HepG2 (cell line): ENCODE results near the gene RASSF4. TPM values are rescaled to one million over a fixed set of nuclear protein-coding genes. Genes with fewer than 3 reads are reported as not detected.

Source experiments
- ATAC-seq: fragments of 200-7000 bp; cut with Tn5 transposase; 3 replicates; pipeline ENCODE4 v1.9.1; 2020; ENCODE audit warnings: mild to moderate bottlenecking, moderate library complexity
- BruUV-seq: library from RNA; stranded (reverse); fragments of 400-500 nt; replicated peaks from 2 replicates; lab custom pipeline; 2021; lab: Mats Ljungman, UMichigan
- CTCF ChIA-PET: fragments of 300-600 bp; formaldehyde crosslinking; extraction: SDS; loops from one replicate; lab custom pipeline; 2021; ENCODE audit warnings: low total read pairs, inconsistent platforms, low intra/inter-chr PET ratio; lab: Yijun Ruan, JAX
- POLR2A ChIA-PET: fragments of 350-600 bp; sonication (Branson Sonifier 250); formaldehyde crosslinking; loops from one replicate; lab custom pipeline; 2020; ENCODE audit warnings: antibody characterized with exemption, inconsistent platforms; lab: Yijun Ruan, JAX
- DNase-seq: peaks from one replicate; pipeline ENCODE4 v3.0.0-alpha.2; 2015; ENCODE audit warnings: low spot score
- FAIRE-seq: peaks from 3 replicates; lab custom pipeline; 2011; peaks lifted over from hg19 to GRCh38; lab: Jason Lieb, UNC
- H2AFZ ChIP-seq: one replicate; pipeline ENCODE4 v1.6.1; 2011; ENCODE audit warnings: low read length, inconsistent platforms
- H3K27ac ChIP-seq: fragments of 300-600 bp; 3 replicates; pipeline ENCODE4 v1.8.0; 2011; ENCODE audit warnings: mixed run types, mild to moderate bottlenecking, mixed read lengths, low read length, inconsistent platforms; ENCODE audit not compliant: insufficient read depth; ENCODE audit errors: extremely low read length
- H3K27me3 ChIP-seq, 2 experiments: fragments of 200-600 bp in 1 of 2; 2 replicates in 1 of 2; 3 replicates in 1 of 2; pipeline versions ENCODE4 v1.6.0 to v1.8.0; 2011; ENCODE audit warnings: low read length in 2 of 2, mild to moderate bottlenecking in 2 of 2, moderate library complexity in 2 of 2, inconsistent platforms in 1 of 2; ENCODE audit not compliant: insufficient read depth in 2 of 2, control insufficient read depth in 1 of 2
- H3K36me3 ChIP-seq, 2 experiments: fragments of 200-600 bp in 1 of 2; replicated peaks in 1 of 2; 2 replicates in 1 of 2; 3 replicates in 1 of 2; pipeline versions ENCODE4 v1.5.1 to v1.8.0; 2011; ENCODE audit warnings: low read length in 2 of 2, inconsistent platforms in 1 of 2; ENCODE audit not compliant: insufficient read depth in 2 of 2, control insufficient read depth in 1 of 2
- H3K4me1 ChIP-seq: 2 replicates; pipeline ENCODE4 v1.5.1; 2012; ENCODE audit warnings: low read length, inconsistent platforms; ENCODE audit not compliant: insufficient read depth
- H3K4me2 ChIP-seq: 2 replicates; pipeline ENCODE4 v1.6.0; 2011; ENCODE audit warnings: low read depth, low read length, inconsistent platforms
- H3K4me3 ChIP-seq, 3 experiments: fragments of 200-600 bp in 1 of 3; sonication (generic), shearing (Covaris generic) in 1 of 3; replicated peaks in 1 of 3; 2 replicates each; pipeline ENCODE4 v1.5.1; 2011 to 2016; ENCODE audit warnings: low read length in 3 of 3, inconsistent platforms in 2 of 3, low read depth in 2 of 3, mild to moderate bottlenecking in 2 of 3, control low read depth in 1 of 3, mixed read lengths in 1 of 3; ENCODE audit not compliant: insufficient read depth in 1 of 3
- H3K79me2 ChIP-seq: one replicate; pipeline ENCODE4 v1.6.1; 2011; ENCODE audit warnings: low read length, inconsistent platforms; ENCODE audit not compliant: insufficient read depth
- H3K9ac ChIP-seq: 2 replicates; pipeline ENCODE4 v1.6.0; 2011; ENCODE audit warnings: mild to moderate bottlenecking, low read depth, low read length, inconsistent platforms; ENCODE audit not compliant: insufficient read depth
- H3K9me3 ChIP-seq: 2 replicates; pipeline ENCODE4 v1.5.1; 2012; ENCODE audit warnings: mild to moderate bottlenecking, low read length
- H4K20me1 ChIP-seq: 2 replicates; pipeline ENCODE4 v1.6.0; 2011; ENCODE audit warnings: inconsistent platforms, mild to moderate bottlenecking, low read length, moderate library complexity; ENCODE audit not compliant: insufficient read depth
- HOXA7 ChIP-seq: sonication (generic); formaldehyde crosslinking; IDR thresholded peaks from 2 replicates; pipeline ENCODE4 v1.8.1; 2022; ENCODE audit warnings: mild to moderate bottlenecking, missing genetic modification reagents, moderate library complexity
- TRIM22 ChIP-seq: fragments of 450-650 bp; IDR thresholded peaks from 2 replicates; pipeline ENCODE4 v1.6.1; 2017
- ZFP82 ChIP-seq: sonication (generic); formaldehyde crosslinking; IDR thresholded peaks from 2 replicates; pipeline ENCODE4 v1.5.1; 2020; ENCODE audit warnings: mild to moderate bottlenecking, missing genetic modification reagents, borderline replicate concordance
- ZNF101 ChIP-seq: sonication (generic); formaldehyde crosslinking; IDR thresholded peaks from 2 replicates; pipeline ENCODE4 v1.4.0; 2020; ENCODE audit warnings: mild to moderate bottlenecking, low read depth, missing genetic modification reagents, borderline replicate concordance
- WGBS: methylation state at CpG from one replicate; pipeline ENCODE4 v1.1.6; 2017; ENCODE audit warnings: low lambda C conversion rate; 5-methylcytosine and 5-hydroxymethylcytosine counted together
- in situ Hi-C: cut with HindIII; loops from 2 replicates; pipeline ENCODE4 v1.10.0; 2017; ENCODE audit warnings: low pct_unique_long_range_greater_than_20kb; ENCODE audit not compliant: extremely low pct_ligation_motif_present
- intact Hi-C: fragments of 100-400 bp; cut with micrococcal nuclease; formaldehyde crosslinking; loops from one replicate; pipeline ENCODE4 v1.10.0; 2022; ENCODE audit not compliant: unreplicated experiment
- polyA plus RNA-seq, 8 experiments: library from polyadenylated mRNA; depleted of rRNA in 3 of 8; stranded (reverse) in 7 of 8; unstranded in 1 of 8; fragments of >200 nt; fragmentation: Illumina TruSeq in 4 of 8; extraction: Trizol in 4 of 8; gene quantifications; 2 replicates each; pipeline versions ENCODE4 v1.2.1 to v1.2.3, GENCODE V29; 2011 to 2016; ENCODE audit warnings: low read depth in 4 of 8, missing spikeins in 1 of 8, mixed read lengths in 1 of 8; ENCODE audit not compliant: insufficient read depth in 1 of 8
- total RNA-seq, 5 experiments: library from RNA; depleted of rRNA; stranded (reverse); fragments of >200 nt; fragmentation: Illumina TruSeq; extraction: Trizol; gene quantifications; 2 replicates each; pipeline ENCODE4 v1.2.3, GENCODE V29; 2016; ENCODE audit warnings: low read depth in 1 of 5
- TF ChIP-seq, protein P1 (sequence below): sonication (generic); formaldehyde crosslinking; IDR thresholded peaks from 2 replicates; pipeline ENCODE4 v1.9.0; 2021; ENCODE audit warnings: mild to moderate bottlenecking, missing genetic modification reagents

Gene RASSF4
- total and polyA plus RNA-seq, 2 of the 13 experiments (the other 11 are each of a cell fraction or from before 2014, with no cell fraction given): 34.0 to 51.7 TPM

- H3K4me2 ChIP-seq: no peak overlapping the region
Observed at GRCh38 chr10:44923611-44924010, 36.0 kb upstream of the RASSF4 start.

DNA sequence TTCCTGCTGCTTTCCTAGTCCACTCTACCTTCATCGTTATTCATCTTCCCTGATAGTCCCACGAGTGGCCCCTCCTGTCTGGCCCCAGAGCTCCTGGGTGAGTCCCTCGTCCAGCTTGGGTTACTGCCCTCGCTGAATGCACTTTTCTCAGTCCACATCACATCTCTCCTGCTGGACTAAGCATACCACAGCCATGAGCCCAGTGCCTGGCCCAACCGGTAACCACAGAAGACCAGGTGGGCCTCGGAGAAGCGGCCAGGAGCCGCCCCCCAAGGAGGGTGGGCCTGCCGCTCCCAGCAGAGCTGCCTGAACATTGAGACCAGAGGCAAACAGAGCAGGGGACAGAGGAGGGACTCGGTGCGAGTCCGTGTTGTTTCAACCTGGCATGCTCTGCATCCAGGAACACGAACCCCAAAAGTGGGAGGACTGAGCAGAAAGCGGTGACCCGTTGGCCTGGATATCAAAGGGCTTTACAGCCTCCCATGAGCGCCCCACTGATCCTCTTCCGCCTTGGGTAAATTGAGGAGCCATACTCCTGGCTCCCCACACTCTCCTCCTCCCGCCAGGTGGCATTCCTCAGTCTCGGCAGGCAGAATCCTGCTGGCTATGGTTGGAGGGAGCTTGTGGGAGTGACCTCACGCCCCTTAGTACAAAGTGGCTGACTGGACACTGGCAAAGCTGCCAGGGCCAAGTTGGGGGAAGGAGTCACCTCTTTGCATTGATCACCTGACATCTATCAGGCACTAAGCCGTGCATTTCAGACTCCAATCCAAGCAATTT, 35.2 kb upstream of the RASSF4 start:
- Histone ChIP-seq H3K36me3 (no peaks in the 10 kb centered on the region), H3K4me2 (no peak overlapping the region), H3K79me2 (no peaks in the 10 kb centered on the region), H3K27me3 (peaks cover 3 to 5% of the 10 kb centered on the region in 2 experiments; a peak in 2 of 5 replicates), H3K4me3 (no peak overlapping the region), H4K20me1 (no peaks in the 10 kb centered on the region), H3K9ac (no peak overlapping the region), H3K27ac (no peak overlapping the region), H2AFZ (no peak overlapping the region), H3K9me3 (no peaks in the 10 kb centered on the region), H3K4me1 (peaks cover 38% of the 10 kb centered on the region)
- intact Hi-C loops: loop anchor here (2.0 kb wide), 1 partner anchor 60 kb away; no protein-coding TSS in a partner anchor
- FAIRE-seq (no peak), DNase-seq (no peak), ATAC-seq (no peak)
- ChIA-PET POLR2A (interaction anchor here (1.8 kb wide), 1 partner anchor 54 kb away, joined by 6 read pairs; the partner anchor contains the start of gene DEPP1), CTCF (interaction anchor here (1.3 to 1.7 kb wide), 2 partner anchors 60 to 1253 kb away, joined by 3 to 4 read pairs; no protein-coding TSS in a partner anchor)
- BruUV-seq: no TSS peak
- WGBS: 36% methylated on average over 19 of the region's 21 CpGs
- in situ Hi-C loops: no loop called here
- TF ChIP-seq, protein P1, sequence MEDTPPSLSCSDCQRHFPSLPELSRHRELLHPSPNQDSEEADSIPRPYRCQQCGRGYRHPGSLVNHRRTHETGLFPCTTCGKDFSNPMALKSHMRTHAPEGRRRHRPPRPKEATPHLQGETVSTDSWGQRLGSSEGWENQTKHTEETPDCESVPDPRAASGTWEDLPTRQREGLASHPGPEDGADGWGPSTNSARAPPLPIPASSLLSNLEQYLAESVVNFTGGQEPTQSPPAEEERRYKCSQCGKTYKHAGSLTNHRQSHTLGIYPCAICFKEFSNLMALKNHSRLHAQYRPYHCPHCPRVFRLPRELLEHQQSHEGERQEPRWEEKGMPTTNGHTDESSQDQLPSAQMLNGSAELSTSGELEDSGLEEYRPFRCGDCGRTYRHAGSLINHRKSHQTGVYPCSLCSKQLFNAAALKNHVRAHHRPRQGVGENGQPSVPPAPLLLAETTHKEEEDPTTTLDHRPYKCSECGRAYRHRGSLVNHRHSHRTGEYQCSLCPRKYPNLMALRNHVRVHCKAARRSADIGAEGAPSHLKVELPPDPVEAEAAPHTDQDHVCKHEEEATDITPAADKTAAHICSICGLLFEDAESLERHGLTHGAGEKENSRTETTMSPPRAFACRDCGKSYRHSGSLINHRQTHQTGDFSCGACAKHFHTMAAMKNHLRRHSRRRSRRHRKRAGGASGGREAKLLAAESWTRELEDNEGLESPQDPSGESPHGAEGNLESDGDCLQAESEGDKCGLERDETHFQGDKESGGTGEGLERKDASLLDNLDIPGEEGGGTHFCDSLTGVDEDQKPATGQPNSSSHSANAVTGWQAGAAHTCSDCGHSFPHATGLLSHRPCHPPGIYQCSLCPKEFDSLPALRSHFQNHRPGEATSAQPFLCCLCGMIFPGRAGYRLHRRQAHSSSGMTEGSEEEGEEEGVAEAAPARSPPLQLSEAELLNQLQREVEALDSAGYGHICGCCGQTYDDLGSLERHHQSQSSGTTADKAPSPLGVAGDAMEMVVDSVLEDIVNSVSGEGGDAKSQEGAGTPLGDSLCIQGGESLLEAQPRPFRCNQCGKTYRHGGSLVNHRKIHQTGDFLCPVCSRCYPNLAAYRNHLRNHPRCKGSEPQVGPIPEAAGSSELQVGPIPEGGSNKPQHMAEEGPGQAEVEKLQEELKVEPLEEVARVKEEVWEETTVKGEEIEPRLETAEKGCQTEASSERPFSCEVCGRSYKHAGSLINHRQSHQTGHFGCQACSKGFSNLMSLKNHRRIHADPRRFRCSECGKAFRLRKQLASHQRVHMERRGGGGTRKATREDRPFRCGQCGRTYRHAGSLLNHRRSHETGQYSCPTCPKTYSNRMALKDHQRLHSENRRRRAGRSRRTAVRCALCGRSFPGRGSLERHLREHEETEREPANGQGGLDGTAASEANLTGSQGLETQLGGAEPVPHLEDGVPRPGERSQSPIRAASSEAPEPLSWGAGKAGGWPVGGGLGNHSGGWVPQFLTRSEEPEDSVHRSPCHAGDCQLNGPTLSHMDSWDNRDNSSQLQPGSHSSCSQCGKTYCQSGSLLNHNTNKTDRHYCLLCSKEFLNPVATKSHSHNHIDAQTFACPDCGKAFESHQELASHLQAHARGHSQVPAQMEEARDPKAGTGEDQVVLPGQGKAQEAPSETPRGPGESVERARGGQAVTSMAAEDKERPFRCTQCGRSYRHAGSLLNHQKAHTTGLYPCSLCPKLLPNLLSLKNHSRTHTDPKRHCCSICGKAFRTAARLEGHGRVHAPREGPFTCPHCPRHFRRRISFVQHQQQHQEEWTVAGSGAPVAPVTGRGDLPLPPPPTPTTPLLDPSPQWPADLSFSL (CRISPR knock-in tag): no peak
- TF ChIP-seq ZFP82 (CRISPR knock-in tag) (no peak), HOXA7 (no peak)

More at GRCh38 chr10:44923611-44924010, 36.0 kb upstream of the RASSF4 start:
- ATAC-seq (no peak), FAIRE-seq (no peak), DNase-seq (no peak)
- WGBS: 34% methylated on average over 3 of the region's 3 CpGs
- Histone ChIP-seq H3K4me1 (peaks cover 38% of the 10 kb centered on the region), H3K4me3 (no peak overlapping the region), H3K36me3 (no peaks in the 10 kb centered on the region), H3K79me2 (no peaks in the 10 kb centered on the region), H3K9ac (no peak overlapping the region), H3K27me3 (peaks cover 3 to 5% of the 10 kb centered on the region in 2 experiments; a peak in 2 of 5 replicates), H3K27ac (no peak overlapping the region), H2AFZ (no peak overlapping the region), H3K9me3 (no peaks in the 10 kb centered on the region), H4K20me1 (no peaks in the 10 kb centered on the region)
- CTCF ChIA-PET: no interaction called here
- in situ Hi-C loops (no loop called here), intact Hi-C loops (loop anchor here (2.0 kb wide), 1 partner anchor 59 kb away; no protein-coding TSS in a partner anchor)
- POLR2A ChIA-PET: no interaction called here
- no TSS peak for BruUV-seq
- TF ChIP-seq TRIM22: no peak
- no peak for TF ChIP-seq ZNF101 (CRISPR knock-in tag)
